Gastrocnemius medialis (tissue), 4 donors: ENCODE results near the gene SLC37A3.

Source experiments
- CTCF ChIP-seq, 5 experiments: fragments of 450-650 bp in 3 of 5; fragments of 200-600 bp in 2 of 5; sonication (generic) in 2 of 5; IDR thresholded peaks in 4 of 5; conservative IDR thresholded peaks in 1 of 5; 1 replicate in 4 of 5; 2 replicates in 1 of 5; pipeline ENCODE4 v1.5.1; 2016 to 2019; ENCODE audit warnings: antibody characterized with exemption in 5 of 5, mild to moderate bottlenecking in 3 of 5, moderate library complexity in 3 of 5
- POLR2A ChIP-seq, 2 donors: fragments of 450-650 bp; IDR thresholded peaks; one replicate each; pipeline ENCODE4 v1.6.1; 2017; ENCODE audit warnings: antibody characterized with exemption in 2 of 2, mild to moderate bottlenecking in 2 of 2, moderate library complexity in 2 of 2

DNA sequence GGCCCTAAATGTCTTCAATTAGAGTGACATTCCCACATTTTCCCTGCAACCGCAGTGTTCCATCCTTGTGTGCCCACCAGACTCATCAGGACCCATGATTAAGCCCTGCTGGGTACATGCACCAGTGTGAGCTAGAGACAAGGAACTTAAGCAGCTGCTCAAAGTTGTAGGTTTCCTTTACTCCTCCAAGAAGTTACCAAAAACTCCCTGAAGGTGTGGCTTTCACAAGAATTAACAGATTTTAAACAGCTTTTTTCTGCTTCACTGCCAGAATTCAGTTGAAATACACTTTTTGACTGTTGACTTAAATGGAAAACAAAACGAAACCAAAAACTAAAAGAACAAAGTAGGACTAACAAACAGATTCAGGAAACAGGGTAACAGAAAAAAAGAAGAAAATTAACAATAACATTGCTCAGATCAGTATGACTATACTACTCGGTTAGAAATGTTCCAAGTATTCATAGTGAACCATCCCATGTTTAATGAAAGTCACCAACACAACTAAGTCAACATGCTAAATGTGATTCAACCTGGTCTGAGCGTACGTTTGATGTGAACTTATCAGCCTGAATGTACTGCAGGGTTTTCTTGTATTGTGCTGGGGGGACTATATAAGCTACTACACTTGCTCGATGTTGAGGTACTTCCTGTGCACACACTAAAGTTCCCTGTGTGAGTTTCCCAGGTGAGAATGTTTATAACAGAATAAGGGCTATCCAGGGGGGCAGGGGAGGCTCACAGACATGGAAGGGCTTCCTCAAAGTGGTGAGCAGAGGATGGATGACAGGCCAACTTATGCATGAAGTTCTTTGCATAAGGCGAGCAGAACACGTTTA is 22.2 kb downstream of the SLC37A3 start:
- TF ChIP-seq CTCF (IDR thresholded peaks at IDR 0.05 in 4 of 5, conservative IDR thresholded peaks at IDR 0.05 in 1 of 5) (no peak), POLR2A (IDR thresholded peaks at IDR 0.05) (no peak)
